Inflammatory macrophage treated with lipopolysaccharide for 1 hour (primary cell): Measurements from ENCODE around the gene FOXN3.

Source experiments
- DNase-seq, 2 donors: peaks; one replicate each; pipeline ENCODE4 v3.0.0-alpha.2; 2020 to 2022

Gene FOXN3

DNA sequence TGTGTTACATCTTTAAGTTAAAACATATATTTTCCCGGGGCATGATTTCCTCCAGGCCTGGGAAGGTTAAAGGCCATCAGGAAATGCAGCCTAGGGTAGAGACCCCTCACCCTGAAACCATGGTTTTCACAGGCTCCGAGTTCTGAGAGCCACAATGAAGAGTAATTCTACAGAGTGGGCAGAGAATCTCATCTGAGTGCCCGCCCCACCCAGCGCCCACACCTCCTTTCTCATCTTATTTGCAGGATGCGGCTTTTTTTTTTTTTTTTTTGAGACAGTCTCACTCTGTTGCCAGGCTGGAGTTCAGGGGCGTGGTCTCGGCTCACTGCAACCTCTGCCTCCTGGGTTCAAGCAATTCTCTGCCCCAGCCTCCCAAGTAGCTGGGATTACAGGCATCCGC lies 170.7 kb downstream of the FOXN3 start:
- no peak for DNase-seq

DNA sequence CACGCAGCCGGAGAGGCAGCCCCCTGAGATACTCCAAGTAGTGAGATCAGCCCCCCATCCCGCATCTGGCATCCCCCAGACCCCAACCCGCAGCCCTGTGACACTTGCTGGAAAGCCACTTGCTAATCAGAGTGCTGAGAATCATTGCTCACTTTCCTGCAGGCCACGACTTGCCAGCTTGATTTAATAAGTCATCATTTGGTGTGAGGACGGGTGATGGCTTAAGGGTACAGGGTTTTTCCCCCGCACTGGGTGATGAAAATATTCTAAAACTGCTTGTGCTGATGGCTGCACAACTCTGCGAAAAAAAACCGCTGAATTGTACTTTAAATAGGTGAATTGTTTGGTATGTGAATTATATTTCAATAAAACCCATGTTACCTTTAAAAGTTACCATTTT lies 171.2 kb downstream of the FOXN3 start:
- DNase-seq = no peak

GRCh38 chr14:89244720-89245119 lies 172.3 kb downstream of the FOXN3 start:
- no peak for DNase-seq

DNA sequence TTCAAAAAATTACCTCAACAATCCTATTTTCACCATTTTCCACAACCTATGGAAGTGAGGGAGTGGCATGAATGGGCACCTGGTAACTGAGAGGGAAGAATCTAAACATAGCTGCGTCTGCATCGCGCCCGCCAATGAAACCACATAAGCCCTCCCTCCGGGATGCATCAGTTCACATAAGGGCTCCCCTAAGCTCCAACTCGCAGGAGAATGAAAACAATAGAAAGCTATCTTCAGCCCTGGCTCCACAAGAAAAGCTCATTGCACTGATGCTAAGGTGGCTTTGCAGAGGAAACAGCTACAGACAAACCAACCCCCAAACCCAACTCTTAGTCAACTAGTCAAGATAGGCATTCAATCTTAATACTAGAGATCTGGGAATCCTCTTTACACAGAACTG lies 173.3 kb downstream of the FOXN3 start:
- no peak for DNase-seq

DNA sequence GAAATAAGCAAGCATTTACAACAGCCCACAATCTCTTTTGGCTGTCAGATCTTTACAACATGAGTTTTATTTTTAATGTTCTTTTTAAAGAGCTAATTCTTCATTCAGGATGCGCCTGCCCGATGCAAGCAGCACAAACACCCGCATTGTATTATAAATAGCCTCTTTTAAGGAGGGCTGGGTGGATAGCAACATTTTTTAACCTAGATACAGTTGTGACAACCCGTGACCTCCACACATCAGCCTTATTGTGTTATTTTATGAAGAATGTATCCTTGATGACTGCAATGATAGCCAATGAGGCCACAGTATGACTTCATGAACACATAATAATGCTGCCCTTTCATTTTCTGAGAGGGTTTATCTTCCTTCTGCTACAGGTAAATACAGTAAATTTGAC lies 173.7 kb downstream of the FOXN3 start:
- DNase-seq = no peak

DNA sequence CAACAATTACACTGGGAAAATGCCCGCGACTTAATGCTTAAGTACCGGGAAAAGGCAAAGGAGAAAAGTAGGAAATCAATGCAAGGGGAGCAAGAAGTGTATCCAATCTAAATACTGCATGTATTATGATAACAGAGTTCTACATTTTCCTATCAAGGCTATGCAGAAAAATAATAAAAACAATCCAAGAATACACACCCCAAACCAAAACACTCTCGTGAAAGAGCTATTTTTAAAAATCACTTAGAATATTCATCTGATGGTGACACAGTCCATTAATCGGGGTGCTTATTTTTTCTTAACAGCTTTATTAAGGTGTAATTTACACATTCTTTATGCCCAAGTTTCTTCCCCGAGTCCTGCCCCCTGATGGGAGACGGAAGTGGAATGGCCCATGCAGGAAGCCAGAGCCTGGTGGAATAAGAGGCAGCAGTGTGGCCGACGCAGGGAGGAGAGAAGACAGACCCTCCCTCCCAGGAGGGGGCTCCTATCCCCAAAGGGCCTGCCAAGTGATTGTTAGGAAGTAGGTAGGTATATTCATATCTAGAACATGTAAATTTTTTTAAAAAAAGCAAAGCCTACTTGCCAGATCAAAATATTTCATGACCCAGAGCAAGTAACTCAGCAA lies 174.3 kb downstream of the FOXN3 start:
- DNase-seq = no peak

- DNase-seq = no peak
Observed at GRCh38 chr14:89241934-89242651, 174.9 kb downstream of the FOXN3 start.

DNA sequence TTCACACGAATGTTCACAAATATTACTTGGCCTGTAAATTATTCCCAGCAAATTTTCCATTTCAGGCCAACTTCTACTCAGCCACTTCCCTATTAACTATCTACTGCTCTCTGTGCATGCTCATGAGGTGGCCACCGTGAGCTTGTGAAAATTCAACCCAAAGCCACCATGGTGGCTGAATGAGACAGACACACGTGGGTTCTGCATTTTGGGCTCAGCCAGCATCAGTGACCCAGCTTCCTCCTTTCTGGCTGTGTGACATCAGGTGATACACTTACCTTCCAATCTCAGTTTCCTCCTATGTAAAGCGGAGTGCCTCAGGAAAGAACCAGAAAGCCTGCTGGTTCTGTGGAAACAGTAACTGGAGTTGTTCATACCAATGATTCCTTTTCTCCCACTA lies 175.8 kb downstream of the FOXN3 start:
- peak in 1 of 2 donors; percentile 41 for DNase-seq

DNA sequence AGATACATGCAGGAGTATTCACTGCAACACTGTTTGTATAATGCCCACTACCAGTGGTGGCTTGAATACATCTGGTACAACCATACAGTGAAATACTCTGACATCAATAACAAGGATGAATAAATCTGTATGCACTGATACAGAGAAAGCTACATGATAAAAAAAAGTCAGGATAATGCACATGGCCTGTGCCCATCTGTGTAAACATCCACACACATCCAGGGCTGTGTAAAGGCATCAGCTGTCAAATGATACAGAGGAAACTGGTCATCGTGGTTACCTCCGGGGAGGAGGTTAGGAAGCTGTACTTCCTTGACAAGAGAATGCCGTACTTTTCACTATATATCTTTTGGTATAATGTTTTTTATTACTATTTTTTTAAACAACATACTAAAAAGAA lies 176.6 kb downstream of the FOXN3 start:
- DNase-seq = no peak

DNA sequence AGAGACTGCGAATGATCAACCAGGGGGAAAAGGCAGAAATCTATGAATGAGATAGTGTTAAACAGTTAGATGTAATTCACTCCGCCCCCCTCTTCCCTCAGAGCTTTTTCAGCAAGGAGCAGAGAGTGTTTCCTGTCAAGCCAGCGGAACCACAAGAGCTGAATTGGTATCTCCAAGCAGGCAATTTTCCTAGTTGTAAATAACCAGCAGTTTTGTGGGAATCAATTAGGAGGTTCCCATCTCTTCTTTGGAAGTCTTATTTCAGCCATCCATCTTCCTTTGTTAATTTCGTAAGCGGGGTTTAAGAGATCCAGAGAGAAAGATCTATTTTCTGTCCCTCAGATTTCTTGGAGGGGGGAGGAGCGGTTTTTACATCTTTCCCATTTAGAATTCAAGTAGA lies 178.0 kb downstream of the FOXN3 start:
- DNase-seq = no peak

- no peak for DNase-seq
Observed at GRCh38 chr14:89237921-89238529, 179.0 kb downstream of the FOXN3 start.

GRCh38 chr14:89236851-89237250 lies 180.2 kb downstream of the FOXN3 start:
- no peak for DNase-seq

DNA sequence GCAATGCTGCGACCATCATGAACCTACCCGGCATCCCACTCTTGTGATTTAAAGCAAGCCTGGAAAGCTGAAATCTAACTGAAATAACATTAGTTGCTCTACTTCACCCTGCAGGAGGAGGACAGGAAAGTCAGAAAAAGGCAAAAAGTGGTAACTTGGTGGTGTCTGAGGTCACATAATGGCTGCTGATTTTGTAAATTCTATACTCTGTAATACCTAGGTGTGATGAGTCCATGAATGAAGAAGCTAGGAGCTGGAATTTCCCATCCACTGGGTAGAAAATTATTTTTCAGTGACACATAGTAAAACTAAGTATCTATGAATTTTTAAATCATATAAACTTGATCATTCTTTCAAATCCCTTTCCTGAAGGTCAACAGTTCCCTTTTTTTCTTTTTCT lies 183.8 kb downstream of the FOXN3 start:
- DNase-seq = no peak

- no peak for DNase-seq
Observed at GRCh38 chr14:89232265-89233070, 184.6 kb downstream of the FOXN3 start.

DNA sequence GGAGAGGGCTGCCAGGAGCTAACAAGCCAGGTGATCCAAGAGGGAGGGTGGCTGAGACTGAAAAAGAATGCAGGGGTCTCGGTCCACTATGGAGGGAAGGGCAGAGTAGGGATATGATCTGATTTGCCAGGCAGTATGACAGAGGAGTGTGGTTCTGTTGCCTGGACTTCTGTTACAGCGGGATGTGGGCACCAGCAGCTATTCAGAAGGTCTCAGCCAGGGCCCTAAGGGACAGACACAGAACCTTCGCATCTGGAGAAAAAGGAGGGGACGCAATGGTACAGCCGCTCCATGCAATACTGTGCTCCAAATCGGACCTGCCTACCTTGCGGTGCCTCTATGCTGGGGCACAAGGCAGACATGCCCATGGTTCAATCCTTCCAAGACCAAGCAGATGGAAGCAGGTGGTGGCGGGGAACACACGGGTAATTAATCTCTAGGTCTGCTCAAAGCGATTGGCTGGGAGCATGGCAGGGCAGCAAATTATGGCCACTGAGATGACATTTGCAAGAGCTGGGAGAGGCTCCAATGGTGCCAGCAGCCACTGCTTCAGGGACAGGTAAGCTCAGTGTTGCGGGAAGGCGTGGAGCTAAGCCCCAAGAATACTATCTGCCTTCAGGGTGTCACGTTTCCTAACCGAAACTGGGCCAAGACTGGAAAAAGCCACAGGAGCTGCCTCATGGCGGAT lies 185.5 kb downstream of the FOXN3 start:
- DNase-seq = no peak

DNA sequence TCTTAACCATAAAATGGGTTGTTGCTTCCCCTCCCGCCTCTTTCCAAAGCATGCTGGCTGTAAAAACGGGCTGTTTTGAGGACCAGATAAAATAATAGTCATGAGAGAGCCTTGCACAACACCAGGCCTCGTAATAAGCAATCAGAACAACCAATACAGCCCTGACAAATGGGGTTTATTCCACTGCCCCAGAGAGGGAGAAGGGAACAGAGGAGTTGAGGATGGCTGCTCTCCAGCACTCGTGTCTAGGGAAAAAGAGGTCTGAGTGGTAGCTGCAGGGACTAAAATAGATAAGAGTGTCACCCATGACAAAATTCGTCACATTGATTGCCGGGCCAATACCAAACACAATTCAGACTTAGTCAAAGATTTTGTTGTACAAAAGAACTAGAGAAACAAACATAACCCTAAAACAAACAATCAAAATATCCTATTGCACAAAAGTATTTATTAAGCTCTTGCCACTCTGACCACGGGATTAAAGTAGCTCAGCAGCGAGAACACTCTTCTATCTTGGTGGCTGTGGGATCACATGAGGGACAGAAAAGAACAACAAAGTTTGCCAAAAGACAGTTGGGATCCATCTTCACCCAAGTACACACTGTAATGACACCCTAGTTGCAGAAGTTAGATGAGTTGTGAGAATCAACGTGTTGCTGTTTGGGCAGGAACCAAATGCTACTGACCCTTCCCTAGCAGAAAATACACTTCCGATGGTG lies 188.0 kb downstream of the FOXN3 start:
- no peak for DNase-seq

- DNase-seq = no peak
Observed at GRCh38 chr14:89227496-89227836, 189.6 kb downstream of the FOXN3 start.

- DNase-seq = no peak
Observed at GRCh38 chr14:89226801-89227495, 190.1 kb downstream of the FOXN3 start.

DNA sequence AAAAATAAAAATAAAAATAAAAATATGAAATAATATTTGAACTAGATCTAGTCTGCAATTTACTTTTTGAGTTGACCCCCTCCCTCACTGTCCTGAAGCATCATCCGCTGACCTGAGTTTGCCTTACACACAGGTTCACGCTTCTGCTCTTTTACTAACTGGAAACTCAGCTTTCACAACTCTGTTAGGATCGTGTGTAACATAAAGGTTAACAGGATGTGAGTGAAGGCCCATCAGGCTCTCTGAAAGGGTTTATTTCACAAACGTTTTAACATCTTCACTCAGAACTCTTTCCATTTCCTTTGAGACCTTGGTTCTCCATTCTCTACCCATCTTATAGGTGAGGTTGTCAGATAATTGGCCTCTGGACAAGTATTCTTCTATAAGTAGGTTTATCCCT lies 191.4 kb downstream of the FOXN3 start:
- no peak for DNase-seq

GRCh38 chr14:89221109-89221810 lies 195.8 kb downstream of the FOXN3 start:
- DNase-seq = no peak

- peak; percentile 25 to 64 for DNase-seq
Observed at GRCh38 chr14:89219051-89219450, 198.0 kb downstream of the FOXN3 start.
